ENCODE measurements around the gene PRR35.

The PRR35 gene

DNA sequence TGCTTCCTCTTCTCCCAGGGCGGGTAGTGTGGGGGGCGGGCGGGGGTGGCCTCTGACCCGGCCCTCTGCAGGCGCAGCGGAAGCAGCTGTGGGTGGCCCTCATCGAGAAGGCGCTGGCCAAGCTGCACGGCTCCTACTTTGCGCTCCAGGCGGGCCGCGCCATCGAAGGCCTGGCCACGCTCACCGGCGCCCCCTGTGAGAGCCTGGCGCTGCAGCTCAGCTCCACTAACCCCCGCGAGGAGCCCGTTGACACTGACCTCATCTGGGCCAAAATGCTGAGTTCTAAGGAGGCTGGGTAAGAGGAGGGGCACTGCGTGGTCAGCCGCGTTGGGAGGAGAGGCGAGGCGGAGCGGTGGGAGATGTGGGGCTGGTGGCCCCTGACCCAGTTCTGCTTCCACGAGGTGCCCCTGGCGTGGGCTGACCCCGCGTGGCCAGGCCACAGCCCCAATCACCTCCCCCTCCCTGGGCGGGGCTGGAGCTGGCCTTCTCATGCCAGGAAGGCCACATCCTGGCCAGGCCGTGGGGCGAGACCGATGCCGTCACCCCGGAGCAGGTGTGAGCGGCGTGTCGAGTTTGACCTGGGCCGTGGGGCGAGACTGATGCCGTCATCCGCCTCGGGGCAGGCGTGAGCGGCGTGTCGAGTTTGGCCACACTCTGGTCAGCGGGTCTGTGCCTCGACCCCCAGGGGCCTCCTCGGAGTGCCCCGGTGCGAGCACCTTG, 10.5 kb upstream of the PRR35 start:
- DNase-seq (ENCODE audit: low read depth in 2 of 2): no peak

DNA sequence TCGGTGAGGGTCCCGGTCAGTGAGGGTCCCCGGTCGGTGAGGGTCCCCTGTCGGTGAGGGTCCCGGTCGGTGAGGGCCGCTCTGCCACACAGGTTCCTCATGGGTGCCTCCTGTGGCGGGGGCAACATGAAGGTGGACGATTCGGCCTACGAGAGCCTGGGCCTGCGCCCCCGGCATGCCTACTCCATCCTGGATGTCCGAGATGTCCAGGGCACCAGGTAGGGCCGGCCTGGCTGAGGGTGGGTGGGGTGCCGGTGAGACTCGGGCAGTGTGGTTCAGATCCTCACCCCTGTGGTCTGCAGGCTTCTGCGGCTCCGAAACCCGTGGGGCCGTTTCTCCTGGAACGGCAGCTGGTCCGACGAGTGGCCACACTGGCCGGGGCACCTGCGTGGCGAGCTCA, 9.0 kb upstream of the PRR35 start:
- no peak for DNase-seq (ENCODE audit: low read depth in 2 of 2)

DNA sequence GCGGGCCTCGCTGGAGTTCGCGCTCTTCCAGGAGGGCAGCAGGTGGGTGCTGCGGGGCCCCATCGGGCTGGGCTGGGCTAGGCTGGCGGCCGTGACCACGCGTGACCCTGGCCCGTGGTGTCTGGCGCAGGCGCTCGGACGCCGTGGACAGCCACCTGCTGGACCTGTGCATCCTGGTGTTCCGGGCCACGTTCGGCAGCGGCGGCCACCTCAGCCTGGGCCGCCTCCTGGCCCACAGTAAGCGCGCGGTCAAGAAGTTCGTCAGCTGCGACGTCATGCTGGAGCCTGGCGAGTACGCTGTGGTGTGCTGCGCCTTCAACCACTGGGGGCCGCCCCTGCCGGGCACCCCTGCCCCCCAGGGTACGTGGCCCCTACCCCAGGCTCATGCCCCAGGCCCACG, 8.0 kb upstream of the PRR35 start:
- no peak for DNase-seq (ENCODE audit: low read depth in 2 of 2)

DNA sequence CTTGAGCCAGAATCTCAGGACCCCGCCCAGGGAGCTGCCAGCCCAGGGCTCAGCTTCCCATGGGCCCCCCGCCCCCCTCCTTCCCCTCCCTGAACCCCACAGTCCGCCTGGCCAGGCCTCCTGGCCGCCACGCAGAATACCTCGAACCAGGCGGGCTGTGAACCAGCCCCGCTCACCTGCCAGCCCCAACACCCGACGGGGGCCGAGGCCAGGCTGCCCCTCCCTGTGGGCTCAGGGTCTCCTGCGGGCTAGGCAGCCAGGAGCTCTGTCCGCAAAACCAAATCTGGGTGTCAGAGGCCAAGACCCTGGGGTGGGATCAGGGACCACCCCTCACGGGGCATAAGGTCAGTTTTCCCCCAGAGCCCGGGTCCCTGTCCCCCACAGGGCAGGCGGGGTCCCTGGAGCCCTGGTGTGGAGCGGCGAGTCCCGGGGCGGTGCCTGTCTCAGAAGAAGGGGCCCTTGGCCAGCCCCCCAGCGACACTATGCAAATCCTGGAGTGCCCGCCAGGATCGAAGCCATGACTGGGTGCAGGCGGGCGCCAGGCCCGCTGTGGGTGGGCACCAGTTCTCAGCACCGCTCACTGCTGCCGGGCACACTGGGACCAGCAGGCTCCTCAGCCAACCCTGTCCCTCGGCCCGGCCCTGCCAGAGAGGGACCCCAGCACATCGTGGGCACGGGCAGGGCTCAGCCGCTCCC, 6.4 kb upstream of the PRR35 start:
- no peak for DNase-seq (ENCODE audit: low read depth in 2 of 2)

DNA sequence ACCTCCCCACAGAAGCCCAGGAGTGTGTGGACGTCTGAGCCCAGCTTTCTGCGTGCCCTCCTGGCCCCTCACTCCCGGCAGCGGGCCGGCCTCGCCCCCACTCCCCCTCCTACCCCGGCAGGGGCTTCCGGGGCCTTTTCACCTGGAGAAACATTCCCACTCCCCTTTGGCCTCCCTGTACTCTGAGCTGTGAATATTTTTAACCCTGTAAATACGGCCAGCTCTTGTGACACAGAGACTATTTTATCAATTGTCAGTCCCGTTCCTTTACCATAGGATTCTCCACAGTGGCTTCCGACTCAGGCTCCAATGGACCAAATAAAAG, 5.9 kb upstream of the PRR35 start:
- DNase-seq (ENCODE audit: low read depth in 2 of 2): no peak

DNA sequence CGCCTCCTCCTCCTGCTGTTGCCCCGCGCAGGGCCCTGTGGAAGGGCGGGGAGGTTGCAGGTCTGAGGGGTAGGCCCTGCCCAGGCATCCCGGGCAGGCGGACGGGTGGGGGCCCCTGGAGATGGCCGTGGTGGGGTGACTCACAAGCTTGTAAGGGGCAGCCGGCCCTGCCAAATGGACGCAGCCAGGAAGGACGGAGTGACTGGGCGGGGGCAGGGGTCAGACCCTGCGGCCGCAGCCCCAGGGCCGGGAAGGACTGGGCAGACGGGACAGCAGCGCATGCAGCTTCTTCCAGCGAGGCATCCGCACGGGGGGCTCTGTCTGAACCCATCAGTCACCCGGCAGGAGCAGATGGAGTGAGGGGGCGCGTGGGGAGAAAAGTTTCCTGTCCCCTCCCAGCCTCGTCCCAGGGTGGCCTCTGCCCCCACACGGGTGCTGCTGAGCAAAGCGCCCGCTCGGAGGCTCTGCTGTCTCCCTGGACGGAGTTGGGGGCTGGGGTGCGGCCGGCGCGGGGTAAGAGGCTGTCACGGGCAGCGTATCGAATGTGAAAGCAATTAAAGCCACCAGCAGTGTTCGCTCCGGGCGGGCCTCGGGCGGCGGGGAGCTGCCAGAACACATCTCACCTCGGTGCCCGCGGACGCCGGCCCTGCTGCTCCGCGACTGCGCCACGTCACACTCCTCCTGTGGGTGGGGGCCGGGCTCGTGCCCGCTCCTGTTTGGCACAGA, 5.4 kb upstream of the PRR35 start:
- DNase-seq (ENCODE audit: low read depth in 2 of 2): no peak

DNA sequence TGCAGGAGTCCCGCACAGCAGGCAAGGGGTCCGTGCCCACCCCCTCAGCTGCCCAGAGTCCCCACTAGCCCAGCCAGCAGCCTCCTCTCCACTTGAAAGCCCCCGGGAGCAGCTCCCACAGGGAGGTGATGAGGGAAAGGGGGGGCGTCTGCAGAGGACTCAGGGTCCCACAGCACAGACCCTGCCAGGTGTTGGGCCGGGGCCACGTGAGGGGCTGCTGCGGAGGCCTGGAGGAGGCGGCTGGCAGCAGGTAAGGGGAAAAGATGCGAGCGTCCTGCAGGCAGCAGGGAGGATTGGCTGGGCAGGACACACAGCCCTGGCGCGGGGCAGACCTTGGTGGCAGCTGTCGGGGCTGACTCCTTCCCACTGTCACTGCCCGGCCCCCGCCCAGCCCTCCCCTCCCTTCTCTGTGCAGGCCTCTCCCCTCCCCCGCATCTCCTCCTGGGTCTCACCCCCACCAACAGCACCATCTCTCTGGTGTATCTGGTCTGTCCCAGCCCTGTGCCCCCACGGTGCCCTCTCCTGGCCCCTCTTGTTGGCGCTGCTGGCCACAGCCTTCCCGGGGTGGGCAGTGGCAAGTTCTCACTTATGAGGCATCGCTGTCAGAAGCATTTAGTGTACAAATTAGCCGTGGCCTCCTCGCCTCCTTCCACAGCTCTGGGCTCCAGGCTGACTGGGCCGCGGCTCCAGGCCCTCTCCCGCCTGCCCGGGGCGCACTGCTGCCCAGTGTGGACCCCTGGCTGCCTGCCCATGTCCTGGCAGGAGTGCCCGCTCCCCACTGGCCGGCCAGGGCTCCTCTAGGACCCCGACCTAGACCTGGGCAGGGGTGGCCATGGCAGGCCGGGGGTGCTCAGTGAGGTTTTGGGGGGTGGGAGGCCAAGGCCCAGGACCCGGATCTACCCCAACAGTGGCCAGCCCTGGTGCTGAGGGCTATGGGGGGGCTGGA, 4.4 kb upstream of the PRR35 start:
- no peak for DNase-seq (ENCODE audit: low read depth in 2 of 2)

DNA sequence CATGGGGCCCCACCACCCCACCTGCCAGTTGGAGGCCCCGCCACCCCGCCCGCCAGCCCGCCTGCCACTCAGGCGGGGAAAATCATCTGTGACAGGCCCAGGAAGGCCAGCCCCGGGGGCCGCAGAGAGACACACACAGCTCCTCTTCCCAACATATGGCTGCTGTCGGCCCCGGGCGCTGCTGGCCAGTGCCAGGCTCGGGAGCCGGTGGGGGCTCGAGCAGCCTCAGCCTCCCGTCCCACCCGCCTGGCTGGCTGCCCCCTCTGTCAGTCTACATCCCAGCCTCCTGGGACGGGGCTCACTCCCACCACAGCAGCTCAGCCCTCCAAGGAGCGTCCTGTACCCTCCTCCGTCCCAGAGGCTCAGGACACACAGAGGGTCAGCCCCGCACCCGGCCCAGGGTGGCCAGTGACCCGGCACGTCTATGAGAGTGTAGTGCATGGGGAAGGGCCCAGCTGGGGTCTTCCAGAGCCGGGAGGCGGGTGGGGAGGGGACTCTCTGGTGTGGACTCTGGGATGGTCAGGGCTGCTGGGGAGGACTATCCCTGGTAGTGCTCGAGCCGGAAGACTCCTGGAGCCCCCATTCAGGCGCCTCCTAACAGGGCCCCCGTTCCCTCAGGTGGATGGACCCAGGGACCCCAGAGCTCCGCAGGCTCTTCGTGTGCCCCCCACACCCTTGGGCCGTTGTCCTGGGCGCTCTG, 3.6 kb upstream of the PRR35 start:
- no peak for DNase-seq (ENCODE audit: low read depth in 2 of 2)

DNA sequence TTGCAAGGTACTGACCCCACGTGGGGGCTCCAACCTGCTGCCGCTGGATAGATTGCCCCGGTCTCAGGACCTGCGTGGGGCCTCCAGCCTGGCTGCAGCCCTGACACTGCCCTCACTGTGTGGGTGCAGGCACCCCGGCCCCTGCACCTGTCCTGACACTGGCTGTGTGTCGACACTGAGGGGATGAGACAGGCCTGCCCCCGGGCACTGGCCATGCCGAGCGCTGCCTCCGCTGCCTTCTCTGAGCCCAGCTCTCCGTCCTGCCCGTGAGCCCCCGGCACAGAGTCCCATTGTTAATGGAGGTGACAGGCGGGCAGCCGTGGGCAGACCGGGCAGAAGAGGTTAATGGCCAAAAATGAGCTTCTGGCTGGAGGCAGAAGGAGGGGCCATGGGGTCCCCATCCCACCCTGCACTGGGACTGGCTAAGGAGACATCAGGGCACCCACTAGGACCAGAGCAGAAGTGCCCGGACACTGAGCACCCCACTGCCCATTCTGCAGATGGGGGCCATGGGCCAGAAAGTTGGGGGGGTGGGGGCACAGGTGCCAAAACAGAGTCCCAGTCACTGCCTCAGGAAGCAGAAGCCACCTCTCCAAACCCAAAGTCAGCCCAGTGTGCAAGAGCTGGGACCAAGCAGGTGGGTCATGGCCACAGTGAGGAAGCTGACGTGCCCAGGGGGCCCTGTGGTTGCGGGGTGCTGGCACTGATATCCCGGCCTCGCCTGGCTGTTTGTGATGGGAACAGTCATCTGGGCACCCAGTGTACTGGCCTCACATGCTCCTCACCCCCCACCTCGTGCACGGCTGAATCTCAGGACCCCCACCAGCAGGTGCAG, 2.5 kb upstream of the PRR35 start:
- DNase-seq (ENCODE audit: low read depth in 2 of 2): no peak

DNA sequence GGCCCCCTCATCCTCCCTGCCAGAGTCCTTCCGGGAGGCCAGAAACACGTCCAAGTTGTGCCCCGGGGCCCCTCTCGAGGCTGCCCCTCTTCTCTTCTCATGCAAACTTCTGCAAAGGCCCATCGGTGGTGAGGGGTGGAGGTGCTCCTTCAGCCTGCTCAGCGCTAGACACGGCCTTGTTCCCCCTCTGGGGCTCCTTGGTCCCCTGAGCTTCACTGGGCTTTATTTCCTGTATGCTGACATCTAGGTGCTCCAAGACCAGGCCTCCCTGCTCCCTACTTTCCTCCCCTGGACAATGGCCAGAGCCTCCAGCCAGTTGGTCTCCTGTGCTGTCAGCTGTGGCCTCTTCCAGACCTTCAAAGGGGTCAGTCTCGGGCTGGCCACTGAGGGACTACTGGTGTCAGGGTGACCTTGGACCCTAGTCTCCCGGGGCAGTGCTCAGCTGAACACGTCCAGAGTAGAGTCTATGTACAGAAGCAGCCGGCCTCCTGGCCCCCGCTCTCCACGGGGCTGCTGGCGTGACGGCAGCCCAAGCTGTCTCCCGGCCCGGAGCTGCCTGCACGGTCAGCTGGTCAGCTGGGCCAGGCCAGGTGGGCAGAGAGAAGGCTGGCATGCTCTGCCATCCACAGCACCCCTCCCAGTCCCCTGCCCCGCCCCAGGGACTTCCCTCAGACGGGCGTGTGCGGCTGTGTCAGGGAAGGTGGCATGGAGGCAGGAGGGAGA, 1.7 kb upstream of the PRR35 start:
- DNase-seq (ENCODE audit: low read depth in 2 of 2): no peak

DNA sequence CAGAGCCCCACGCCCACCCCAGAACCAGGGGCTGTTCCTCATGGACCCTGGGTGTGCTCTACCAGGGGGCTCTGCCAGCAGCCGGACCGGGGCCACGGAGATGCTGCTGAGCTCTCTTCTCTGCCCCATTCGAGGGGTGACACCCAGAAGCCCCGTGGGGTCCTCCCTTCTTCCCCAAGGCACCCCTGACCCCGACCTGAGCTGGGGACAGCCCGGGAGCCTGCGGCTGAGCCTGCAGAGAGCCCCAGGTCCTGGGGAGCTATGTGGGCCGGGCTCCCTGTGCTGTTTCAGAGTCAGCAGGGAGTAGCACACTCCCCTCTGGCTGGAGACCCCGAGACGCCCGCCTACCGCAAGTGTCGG, 1.2 kb upstream of the PRR35 start:
- no peak for DNase-seq (ENCODE audit: low read depth in 2 of 2)

DNA sequence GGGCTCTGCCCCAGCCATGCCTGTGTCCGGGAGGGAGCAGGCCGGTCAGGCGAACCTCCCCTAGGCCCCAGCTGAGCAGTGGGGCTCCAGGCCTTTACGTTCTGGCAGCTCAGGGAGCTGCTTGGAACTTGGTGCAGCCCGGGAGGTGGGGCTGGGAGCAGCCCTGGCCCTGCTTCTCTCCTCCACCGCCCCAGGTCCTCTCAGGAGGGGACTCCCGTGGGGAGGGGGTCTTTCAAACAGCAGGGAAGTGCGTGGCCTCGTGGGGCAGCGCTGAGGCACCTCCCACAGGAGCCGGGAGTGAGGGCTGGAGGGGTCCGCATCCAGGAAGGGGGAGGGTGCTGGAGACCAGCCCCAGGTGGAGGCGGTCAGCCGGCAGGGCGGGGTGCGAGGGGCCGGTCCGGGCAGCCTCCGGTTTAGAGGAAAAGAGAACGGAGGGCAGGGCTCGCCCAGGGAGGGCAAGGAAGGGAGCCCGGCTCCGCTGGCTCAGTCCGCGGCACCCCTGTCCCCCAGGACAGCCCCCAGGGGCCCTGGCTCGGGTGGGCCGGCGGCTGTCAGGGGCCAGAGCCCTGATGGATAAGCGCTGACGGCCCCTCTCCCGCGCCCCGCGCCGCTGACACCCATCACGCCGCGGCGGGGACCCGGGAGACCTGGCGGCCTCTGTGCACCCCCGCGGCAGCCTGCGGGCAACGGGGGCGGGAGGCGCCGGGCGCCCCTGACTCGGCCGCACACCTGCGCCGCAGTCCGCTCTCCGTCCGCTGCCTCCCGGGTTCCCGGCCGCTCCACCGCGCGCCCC, 587 bp upstream of the PRR35 start:
- DNase-seq (ENCODE audit: low read depth in 2 of 2): no peak

DNA sequence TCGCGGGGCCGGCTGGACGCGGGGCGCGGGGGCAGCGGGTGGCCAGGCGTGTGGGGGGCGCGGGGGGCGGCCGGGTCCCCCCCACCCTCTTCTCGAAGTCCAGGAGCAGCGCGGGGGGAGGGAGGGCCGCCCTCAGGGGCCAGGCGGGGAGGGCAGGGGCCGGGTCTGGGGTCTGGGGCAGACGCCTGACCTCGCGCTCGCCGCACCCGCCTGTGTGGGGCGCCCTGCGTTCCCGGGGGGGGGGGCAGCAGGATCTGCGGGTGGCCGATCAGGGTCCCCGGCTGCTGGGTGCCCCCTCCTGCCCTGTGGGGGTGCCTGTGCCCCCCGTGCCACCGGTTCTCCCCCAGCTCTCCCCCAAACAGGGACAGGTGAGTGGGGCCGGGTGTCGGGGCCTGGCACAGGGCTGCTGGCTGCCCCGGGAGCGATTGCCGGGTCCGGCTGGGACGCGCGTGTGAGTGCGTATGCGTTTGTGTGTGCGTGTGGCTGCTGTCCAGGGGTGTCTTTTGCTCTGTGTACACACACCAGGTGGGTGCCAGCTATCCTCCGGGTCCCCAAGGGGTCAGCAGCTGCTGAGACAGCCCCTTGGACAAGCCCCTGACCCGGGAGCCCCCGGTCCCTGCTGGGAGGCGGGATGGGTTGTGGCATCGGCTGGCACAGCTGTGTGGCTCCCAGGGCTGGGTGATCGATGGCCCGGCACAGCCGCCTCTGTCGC, 663 bp downstream of the PRR35 start:
- DNase-seq (ENCODE audit: low read depth in 2 of 2): no peak

DNA sequence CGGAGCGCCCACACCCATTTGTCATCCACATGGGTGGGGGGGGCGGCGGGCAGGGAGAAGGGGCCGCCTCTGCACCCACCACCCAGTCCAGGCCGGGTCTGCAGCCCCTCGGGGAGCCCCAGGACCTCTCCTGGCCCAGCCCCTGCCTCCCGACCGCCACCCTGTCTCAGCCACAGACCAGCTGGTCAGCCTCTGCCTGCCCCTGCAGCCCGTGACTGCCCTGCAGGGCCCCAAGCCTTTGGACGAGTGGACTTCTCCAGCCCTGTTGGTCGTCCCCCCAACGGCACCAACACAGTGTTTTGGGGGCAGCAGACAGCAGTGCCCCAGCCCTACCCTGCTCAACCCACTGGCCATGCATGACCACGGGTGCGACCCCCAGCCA, 1.2 kb downstream of the PRR35 start:
- no peak for DNase-seq (ENCODE audit: low read depth in 2 of 2)

DNA sequence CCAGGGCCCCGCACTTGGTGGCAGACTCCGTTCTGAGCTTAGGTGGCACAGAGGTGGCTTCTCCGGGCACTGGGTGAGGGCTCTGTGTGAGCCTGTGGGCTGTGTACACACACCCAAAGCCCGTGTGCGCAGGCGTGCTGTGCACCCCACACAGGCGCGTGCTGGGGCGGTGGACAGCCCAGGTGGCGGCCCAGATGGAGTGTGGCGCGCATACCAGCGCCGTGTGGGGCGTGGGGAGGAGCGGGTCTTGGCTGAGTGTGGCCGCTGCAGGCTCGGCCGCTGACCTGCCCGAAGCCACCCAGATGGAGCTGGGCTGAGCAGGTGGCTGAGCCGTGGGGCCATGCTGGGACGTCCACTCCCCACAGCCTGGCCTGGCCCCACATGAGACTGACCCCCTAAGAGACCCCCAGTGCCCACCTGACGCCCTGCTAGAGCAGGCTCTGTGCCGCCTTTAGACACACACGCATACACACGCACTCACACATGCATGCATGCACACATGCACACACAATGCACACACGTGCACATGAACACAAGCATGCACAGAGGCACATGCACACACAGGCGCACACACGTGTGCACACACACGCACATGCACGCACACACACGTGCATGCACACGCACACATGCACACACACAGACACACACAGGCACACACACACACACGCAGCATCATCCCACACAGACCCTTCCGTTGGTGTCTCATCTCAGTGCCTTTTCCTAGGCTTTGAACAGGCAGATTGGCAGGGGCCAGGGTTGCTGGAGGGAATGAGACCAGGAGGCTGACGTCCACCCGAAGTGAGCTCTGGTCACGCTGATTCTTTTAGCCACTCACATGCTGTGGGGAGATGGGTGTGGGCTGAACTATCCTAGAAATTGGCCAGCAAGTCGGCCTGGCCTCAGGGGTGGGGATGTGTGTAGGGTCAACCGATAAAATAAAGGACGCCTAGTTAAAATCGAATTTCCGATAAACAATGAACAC, 2.1 kb downstream of the PRR35 start:
- no peak for DNase-seq (ENCODE audit: low read depth in 2 of 2)

DNA sequence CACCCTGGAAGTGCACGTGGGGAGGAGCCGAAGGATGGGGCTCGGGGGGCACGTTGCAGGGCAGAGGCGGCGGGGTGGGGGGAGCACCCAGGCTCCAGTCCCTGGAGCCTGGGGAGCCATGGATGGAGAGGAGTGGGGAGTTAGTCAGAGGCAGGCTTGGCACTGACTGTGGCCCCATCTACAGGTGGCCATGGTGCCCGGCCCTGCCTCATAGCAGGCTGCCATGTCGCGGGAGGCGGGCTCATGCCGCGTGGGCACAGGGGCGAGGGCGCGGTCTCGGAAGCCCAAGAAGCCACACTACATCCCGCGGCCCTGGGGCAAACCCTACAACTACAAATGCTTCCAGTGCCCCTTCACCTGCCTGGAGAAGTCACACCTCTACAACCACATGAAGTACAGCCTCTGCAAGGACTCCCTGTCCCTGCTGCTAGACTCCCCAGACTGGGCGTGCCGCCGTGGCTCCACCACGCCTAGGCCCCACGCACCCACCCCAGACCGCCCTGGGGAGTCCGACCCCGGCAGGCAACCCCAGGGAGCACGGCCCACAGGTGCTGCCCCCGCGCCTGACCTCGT, 3.0 kb downstream of the PRR35 start:
- DNase-seq (ENCODE audit: low read depth in 2 of 2): no peak
